ENCODE measurements around the gene PSORS1C2. TPM values are rescaled to one million over a fixed set of nuclear protein-coding genes. Genes with fewer than 3 reads are reported as not detected.
A peak's percentile ranks its signal among the peaks of the same experiment; 100 is the strongest.

The PSORS1C2 gene
- total RNA-seq, 1 donor: not detected

DNA sequence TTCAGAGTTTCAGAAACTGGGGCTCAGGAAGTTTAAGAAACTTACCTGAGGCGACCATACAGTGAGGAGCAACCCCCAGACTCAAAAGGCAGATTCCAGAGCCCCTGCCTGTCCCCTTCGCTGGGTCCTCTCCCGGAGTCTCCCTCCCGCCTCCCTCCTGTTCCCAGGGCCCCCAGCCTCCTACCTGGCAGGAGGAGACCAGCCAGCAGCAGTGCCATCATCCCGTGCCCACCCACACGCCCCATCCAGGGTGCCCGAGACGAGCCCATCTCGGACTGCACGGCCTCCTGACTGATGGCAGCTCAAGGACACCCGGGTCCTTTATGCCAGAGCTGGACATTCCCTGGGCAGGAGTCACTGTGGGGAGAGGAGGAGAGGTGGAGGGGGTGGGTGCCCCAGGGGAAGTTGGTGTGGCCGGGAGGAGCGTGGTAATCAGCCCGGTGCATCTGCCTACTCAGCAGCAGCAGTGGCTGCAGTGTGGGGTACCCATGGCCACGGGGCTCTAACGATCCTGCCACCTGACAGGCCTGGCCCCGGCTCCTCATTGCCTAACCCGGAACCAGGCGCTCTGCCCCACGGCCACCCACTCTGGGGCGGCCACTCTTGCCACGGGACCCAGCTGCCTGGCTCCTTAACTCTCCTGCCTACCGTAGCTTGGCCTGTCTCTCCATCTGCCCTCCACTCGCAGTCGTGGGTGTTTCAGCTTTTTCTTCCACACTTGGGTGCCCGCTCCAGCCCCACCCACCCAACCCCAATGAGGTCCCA, 18.5 kb downstream of the PSORS1C2 start, which contains the start of gene CDSN:
Gene CDSN (minus strand): TSS at position 296 of the 765 bp plus-strand sequence. CDS start 27 bp downstream, at position 269.
- H3K79me2 ChIP-seq (ENCODE audit: insufficient read depth, low read length): no peaks in the 10 kb centered on the region
- H3K9me3 ChIP-seq (ENCODE audit: low read depth, low read length): no peaks in the 10 kb centered on the region
- H3K4me3 ChIP-seq (ENCODE audit: insufficient read depth, low read length): no peak within 1 kb of the TSS
- H2AFZ ChIP-seq (ENCODE audit: low read length): no peak within 1 kb of the TSS
- peak; percentile 46 for DNase-seq (ENCODE audit: insufficient read length, low spot score, missing footprints)
- H3K4me2 ChIP-seq (ENCODE audit: insufficient read depth, low read length): no peak within 1 kb of the TSS
- peaks cover 3% of the 10 kb centered on the region for H3K27me3 ChIP-seq (ENCODE audit: insufficient read depth, low read length)
- H3K27ac ChIP-seq (ENCODE audit: low read depth, low read length): no peak within 1 kb of the TSS
- TF ChIP-seq, protein P1, sequence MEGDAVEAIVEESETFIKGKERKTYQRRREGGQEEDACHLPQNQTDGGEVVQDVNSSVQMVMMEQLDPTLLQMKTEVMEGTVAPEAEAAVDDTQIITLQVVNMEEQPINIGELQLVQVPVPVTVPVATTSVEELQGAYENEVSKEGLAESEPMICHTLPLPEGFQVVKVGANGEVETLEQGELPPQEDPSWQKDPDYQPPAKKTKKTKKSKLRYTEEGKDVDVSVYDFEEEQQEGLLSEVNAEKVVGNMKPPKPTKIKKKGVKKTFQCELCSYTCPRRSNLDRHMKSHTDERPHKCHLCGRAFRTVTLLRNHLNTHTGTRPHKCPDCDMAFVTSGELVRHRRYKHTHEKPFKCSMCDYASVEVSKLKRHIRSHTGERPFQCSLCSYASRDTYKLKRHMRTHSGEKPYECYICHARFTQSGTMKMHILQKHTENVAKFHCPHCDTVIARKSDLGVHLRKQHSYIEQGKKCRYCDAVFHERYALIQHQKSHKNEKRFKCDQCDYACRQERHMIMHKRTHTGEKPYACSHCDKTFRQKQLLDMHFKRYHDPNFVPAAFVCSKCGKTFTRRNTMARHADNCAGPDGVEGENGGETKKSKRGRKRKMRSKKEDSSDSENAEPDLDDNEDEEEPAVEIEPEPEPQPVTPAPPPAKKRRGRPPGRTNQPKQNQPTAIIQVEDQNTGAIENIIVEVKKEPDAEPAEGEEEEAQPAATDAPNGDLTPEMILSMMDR (IDR thresholded peaks at IDR 0.05; ENCODE audit: extremely low read depth, low read depth, low read length): no peak
- H3K4me1 ChIP-seq (ENCODE audit: insufficient read depth, low read length): peaks cover 20% of the 10 kb centered on the region
- H3K36me3 ChIP-seq (ENCODE audit: insufficient read depth, low read length): no peaks in the 10 kb centered on the region
- H4K20me1 ChIP-seq (ENCODE audit: insufficient read depth, low read length): peaks cover 2% of the 10 kb centered on the region

DNA sequence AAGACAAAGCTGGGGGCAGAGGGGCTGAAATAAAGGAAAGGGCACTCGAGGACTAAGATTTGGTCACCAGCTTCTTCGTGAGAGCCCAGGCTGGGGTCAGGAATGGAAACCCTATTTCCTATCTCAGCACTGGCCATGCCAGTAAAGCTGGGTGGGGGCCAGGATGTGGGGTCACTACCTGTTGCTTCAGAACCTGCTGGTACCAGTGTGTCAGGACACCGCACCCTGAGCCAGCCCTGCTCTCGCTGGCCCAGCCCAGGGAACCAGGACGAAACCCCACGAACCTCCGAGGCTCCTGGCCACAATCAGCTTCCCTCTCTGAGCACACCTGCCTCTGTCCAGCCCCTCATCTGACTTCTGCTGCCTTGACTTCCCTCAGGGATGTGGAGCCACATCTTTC, 20.7 kb downstream of the PSORS1C2 start:
- Histone ChIP-seq H3K79me2 (ENCODE audit: insufficient read depth, low read length) (no peaks in the 10 kb centered on the region), H3K4me2 (ENCODE audit: insufficient read depth, low read length) (no peak overlapping the region), H3K27ac (ENCODE audit: low read depth, low read length) (no peak overlapping the region), H3K4me1 (ENCODE audit: insufficient read depth, low read length) (peaks cover 30% of the 10 kb centered on the region), H3K4me3 (ENCODE audit: insufficient read depth, low read length) (no peak overlapping the region), H3K27me3 (ENCODE audit: insufficient read depth, low read length) (peaks cover 3% of the 10 kb centered on the region), H3K36me3 (ENCODE audit: insufficient read depth, low read length) (no peaks in the 10 kb centered on the region), H4K20me1 (ENCODE audit: insufficient read depth, low read length) (peaks cover 2% of the 10 kb centered on the region), H3K9me3 (ENCODE audit: low read depth, low read length) (no peaks in the 10 kb centered on the region), H2AFZ (ENCODE audit: low read length) (no peak overlapping the region)
- TF ChIP-seq, protein P1 (IDR thresholded peaks at IDR 0.05; ENCODE audit: extremely low read depth, low read depth, low read length): no peak
- DNase-seq (ENCODE audit: insufficient read length, low spot score, missing footprints): no peak

DNA sequence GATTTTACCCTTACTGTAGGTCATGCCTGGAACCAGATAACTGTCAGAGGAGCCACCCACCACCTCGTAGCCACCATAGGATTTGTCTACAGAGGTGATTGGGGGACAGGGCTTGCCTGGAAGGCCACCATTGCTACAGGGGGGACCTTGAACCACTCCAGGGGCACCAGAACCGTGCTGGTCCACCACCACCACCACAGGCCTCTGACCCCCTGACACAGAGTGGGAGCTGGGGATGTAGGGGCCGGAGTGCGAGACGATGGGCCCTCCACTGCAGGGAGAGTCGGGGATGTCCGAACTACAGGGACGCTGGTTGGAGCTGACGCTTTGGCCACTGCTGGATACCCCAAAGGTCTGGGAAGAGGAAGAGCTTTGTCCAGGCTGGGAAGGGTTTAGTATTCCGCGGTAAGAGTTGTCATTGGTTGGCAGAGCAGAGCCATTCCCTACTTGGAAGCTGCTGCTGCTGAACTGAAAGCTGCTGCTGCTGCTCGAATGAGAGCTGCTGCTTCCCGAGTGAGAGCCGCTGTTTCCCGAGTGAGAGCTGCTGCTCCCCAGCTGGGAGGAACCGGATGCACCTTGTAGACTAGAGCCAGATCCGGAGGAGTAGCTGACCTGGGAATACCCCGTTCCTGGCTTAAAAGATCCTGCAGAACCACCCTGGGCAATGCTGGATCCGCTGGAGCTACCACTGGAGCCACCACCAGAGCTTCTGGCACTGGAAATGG, 22.0 kb downstream of the PSORS1C2 start:
- peak overlapping the region; percentile 62 for H2AFZ ChIP-seq (ENCODE audit: low read length)
- H3K4me3 ChIP-seq (ENCODE audit: insufficient read depth, low read length): peak overlapping the region; percentile 57
- H3K36me3 ChIP-seq (ENCODE audit: insufficient read depth, low read length): no peaks in the 10 kb centered on the region
- H3K9me3 ChIP-seq (ENCODE audit: low read depth, low read length): no peaks in the 10 kb centered on the region
- no peaks in the 10 kb centered on the region for H3K79me2 ChIP-seq (ENCODE audit: insufficient read depth, low read length)
- no peak overlapping the region for H3K27ac ChIP-seq (ENCODE audit: low read depth, low read length)
- peak; percentile 53 for DNase-seq (ENCODE audit: insufficient read length, low spot score, missing footprints)
- H3K4me2 ChIP-seq (ENCODE audit: insufficient read depth, low read length): peak overlapping the region; percentile 73
- no peaks in the 10 kb centered on the region for H4K20me1 ChIP-seq (ENCODE audit: insufficient read depth, low read length)
- peaks cover 18% of the 10 kb centered on the region for H3K4me1 ChIP-seq (ENCODE audit: insufficient read depth, low read length)
- H3K27me3 ChIP-seq (ENCODE audit: insufficient read depth, low read length): peaks cover 3% of the 10 kb centered on the region
- TF ChIP-seq, protein P1 (IDR thresholded peaks at IDR 0.05; ENCODE audit: extremely low read depth, low read depth, low read length): no peak
